ENCODE results near the gene TVP23B.
"Not testable (repeated sequence)": the region's sequence is repeated elsewhere in the genome, so short reads cannot be mapped to it uniquely, and the experiment has no call there.

DNA sequence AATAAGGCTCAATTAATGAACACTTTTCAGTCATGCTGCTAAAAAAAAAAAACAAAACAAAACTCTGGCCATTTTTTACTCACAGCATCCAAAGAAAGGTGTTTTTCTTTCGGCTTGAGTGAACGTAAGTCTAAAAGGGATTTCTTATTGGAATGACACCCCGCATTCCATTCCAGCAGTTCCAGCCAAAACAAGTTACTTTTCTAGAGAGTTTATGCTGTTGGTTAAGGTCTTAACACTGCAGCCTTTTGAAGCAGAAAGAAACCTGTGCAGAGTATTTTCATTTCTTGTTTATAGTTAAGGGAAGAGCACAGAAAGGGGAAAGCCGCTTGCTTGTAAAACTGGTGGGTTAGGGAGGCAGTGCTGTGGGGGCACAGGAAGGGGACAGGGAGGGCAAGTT, 9.9 kb upstream of the TVP23B start:
- TF ChIP-seq TAF1 (IDR thresholded peaks at IDR 0.05; ENCODE audit: borderline replicate concordance, low read depth, low read length); POLR2A (IDR thresholded peaks at IDR 0.05; ENCODE audit: low read depth, low read length); POLR2AphosphoS5 (IDR thresholded peaks at IDR 0.05; ENCODE audit: low read depth, low read length): not testable (repeated sequence)
